Left lung (tissue), 10 donors: ENCODE data around the gene FCER2. TPM values are rescaled to one million over a fixed set of nuclear protein-coding genes. Genes with fewer than 3 reads are reported as not detected.

Source experiments
- ATAC-seq: fragments of 200-7000 bp; cut with Tn5 transposase; one replicate; pipeline ENCODE4 v1.9.1; 2020; ENCODE audit warnings: moderate library complexity
- DNase-seq, 4 donors: peaks; one replicate each; pipeline ENCODE4 v3.0.0-alpha.2; 2013 to 2020
- H3K27ac ChIP-seq, 2 donors: fragments of 200-600 bp; sonication (generic) in 1 of 2; one replicate each; pipeline versions ENCODE4 v1.5.0 to v1.8.0; 2020 to 2021
- H3K27me3 ChIP-seq, 2 donors: fragments of 200-600 bp; sonication (generic) in 1 of 2; one replicate each; pipeline versions ENCODE4 v1.5.0 to v1.8.0; 2020 to 2021
- H3K36me3 ChIP-seq, 2 donors: fragments of 200-600 bp; sonication (generic) in 1 of 2; one replicate each; pipeline versions ENCODE4 v1.5.0 to v1.8.0; 2020 to 2021
- H3K4me1 ChIP-seq, 2 donors: fragments of 200-600 bp; one replicate each; pipeline ENCODE4 v1.8.0; 2021
- H3K4me3 ChIP-seq, 2 donors: fragments of 200-600 bp; sonication (generic) in 1 of 2; one replicate each; pipeline versions ENCODE4 v1.5.0 to v1.8.0; 2020 to 2021; ENCODE audit warnings: mild to moderate bottlenecking in 1 of 2
- H3K9me3 ChIP-seq, 2 donors: fragments of 200-600 bp; sonication (generic) in 1 of 2; one replicate each; pipeline versions ENCODE4 v1.5.0 to v1.8.0; 2020 to 2021
- CTCF ChIP-seq, 2 donors: fragments of 200-600 bp; sonication (generic) in 1 of 2; IDR thresholded peaks; one replicate each; pipeline versions ENCODE4 v1.5.0 to v1.8.0; 2021; ENCODE audit warnings: antibody characterized with exemption in 2 of 2
- intact Hi-C, 2 donors: fragments of 100-400 bp; cut with DNase I; formaldehyde crosslinking; loops; one replicate each; pipeline versions ENCODE4 v1.11.2 to v1.14.2; 2022
- polyA plus RNA-seq, 6 donors: library from polyadenylated mRNA; unstranded; fragments of 120-200 nt; gene quantifications; one replicate each; pipeline ENCODE4 v1.2.1, GENCODE V29; 2013; ENCODE audit not compliant: insufficient read length in 6 of 6
- total RNA-seq, 2 donors: library from RNA; stranded (reverse); fragmentation: NEBNext Ultra II Directional; extraction: Animal tissue kit (Norgen Biotek cat#: 25700); gene quantifications; one replicate each; pipeline ENCODE4 v1.2.1, GENCODE V29; 2021
- donor health status: DM: no; HTN: yes; CAD: no.
- donor health status: DM: no; HTN: no; CAD: no.

FCER2 gene
- total and polyA plus RNA-seq, 8 donors, result 0.27 to 0.73 (median 0.54) TPM

DNA sequence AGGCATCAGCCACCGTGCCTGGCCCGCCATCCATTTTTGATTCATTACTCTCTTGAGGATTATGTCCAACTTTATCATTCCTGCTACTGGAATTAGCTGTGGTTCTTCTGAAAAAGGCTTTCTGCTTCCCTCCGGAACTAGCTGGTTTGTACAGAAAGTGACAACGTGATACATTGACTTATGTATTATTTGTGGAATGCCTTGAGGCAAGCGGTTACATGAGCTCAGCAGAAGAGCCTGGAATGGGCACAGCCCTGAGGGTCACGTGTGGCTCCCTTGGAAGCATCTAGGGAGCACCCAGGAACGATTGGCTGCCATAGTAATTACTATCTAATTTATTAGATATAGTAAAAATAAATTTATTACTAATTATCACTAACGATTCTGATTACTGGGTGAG lies 47.5 kb downstream of the FCER2 start:
- intact Hi-C loops, result no loop called here
- H3K27ac ChIP-seq, result peak overlapping the region in 1 of 2 donors; percentile 97
- no peaks in the 10 kb centered on the region for H3K27me3 ChIP-seq
- H3K4me1 ChIP-seq, result peaks cover 4 to 78% of the 10 kb centered on the region in 2 donors
- H3K36me3 ChIP-seq, result no peaks in the 10 kb centered on the region
- DNase-seq, result no peak
- no peak for ATAC-seq
- no peak for TF ChIP-seq CTCF (IDR thresholded peaks at IDR 0.05)
- H3K9me3 ChIP-seq, result no peaks in the 10 kb centered on the region
- no peak overlapping the region for H3K4me3 ChIP-seq

DNA sequence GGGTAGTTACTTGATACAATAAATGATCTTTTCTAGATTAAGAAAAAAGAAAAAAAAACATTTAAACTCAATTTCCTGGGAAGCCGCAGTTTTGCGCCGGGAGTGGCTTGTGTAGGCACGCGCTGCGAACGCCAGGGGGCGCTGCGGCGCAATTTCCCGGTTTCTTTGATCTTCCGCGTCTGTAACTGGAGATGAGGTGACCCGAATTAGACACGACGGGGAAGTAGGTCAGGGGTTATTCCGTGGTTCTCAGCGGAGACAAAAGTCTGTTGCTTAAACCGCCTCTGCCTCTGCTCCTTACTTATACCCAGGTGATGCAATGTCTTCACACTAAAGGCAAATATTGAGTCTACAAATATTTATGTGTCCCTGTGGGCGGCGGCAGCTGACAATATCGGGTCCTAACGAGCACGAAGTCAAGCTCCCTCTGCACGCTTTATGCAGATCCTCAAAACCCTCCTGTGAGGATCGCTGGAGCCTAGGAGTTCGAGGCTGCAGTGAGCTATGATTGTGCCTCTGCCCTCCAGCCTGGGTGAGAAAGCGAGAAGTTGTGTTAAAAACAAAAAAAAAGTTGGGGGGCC lies 49.8 kb downstream of the FCER2 start:
- Histone ChIP-seq H3K36me3 (peaks cover 0 to 13% of the 10 kb centered on the region in 2 donors), H3K4me1 (peaks cover 4 to 62% of the 10 kb centered on the region in 2 donors), H3K27me3 (no peaks in the 10 kb centered on the region), H3K4me3 (peak overlapping the region in 1 of 2 donors; percentile 17), H3K27ac (peak overlapping the region; percentile 51 to 97), H3K9me3 (no peaks in the 10 kb centered on the region)
- peak; percentile 88 for ATAC-seq
- intact Hi-C loops, result no loop called here
- peak; percentile 97 to 99 for TF ChIP-seq CTCF (IDR thresholded peaks at IDR 0.05)
- DNase-seq, result peak; percentile 75 to 97 (median 89)

- H3K27me3 ChIP-seq, result peaks cover 0 to 6% of the 10 kb centered on the region in 2 donors
- no peak overlapping the region for H3K4me3 ChIP-seq
- no peak for ATAC-seq
- TF ChIP-seq CTCF (IDR thresholded peaks at IDR 0.05), result no peak
- peaks cover 4 to 63% of the 10 kb centered on the region in 2 donors for H3K4me1 ChIP-seq
- DNase-seq, result no peak
- H3K36me3 ChIP-seq, result peaks cover 0 to 29% of the 10 kb centered on the region in 2 donors
- intact Hi-C loops, result no loop called here
- H3K27ac ChIP-seq, result no peak overlapping the region
- H3K9me3 ChIP-seq, result no peaks in the 10 kb centered on the region
Observed at GRCh38 chr19:7650148-7650547, 51.8 kb downstream of the FCER2 start.

- H3K27me3 ChIP-seq, result peaks cover 0 to 6% of the 10 kb centered on the region in 2 donors
- no peak overlapping the region for H3K27ac ChIP-seq
- intact Hi-C loops, result no loop called here
- peaks cover 4 to 58% of the 10 kb centered on the region in 2 donors for H3K4me1 ChIP-seq
- DNase-seq, result no peak
- no peaks in the 10 kb centered on the region for H3K9me3 ChIP-seq
- peaks cover 0 to 39% of the 10 kb centered on the region in 2 donors for H3K36me3 ChIP-seq
- no peak overlapping the region for H3K4me3 ChIP-seq
- no peak for ATAC-seq
- TF ChIP-seq CTCF (IDR thresholded peaks at IDR 0.05), result no peak
Observed at GRCh38 chr19:7648265-7649014, 53.5 kb downstream of the FCER2 start.

DNA sequence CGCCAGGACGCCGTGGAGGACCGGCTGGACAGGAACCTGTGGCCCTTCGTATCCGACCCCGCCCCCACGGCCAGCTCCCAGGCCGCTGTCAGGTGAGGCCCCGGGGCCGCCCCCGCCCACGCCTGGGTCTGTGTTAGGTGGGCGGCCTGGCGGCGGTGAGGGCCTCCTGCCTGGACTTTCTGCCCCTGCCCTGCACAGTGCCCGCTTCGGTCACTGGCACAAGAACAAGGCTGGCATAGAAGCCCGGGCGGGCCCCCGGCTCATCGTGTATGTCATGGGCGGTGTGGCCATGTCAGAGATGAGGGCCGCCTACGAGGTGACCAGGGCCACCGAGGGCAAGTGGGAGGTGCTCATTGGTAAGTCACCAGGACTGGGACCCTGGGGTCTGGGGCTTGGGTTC lies 54.8 kb downstream of the FCER2 start:
- DNase-seq, result peak in 1 of 4 donors; percentile 76
- ATAC-seq, result no peak
- no peak for TF ChIP-seq CTCF (IDR thresholded peaks at IDR 0.05)
- Histone ChIP-seq H3K9me3 (no peaks in the 10 kb centered on the region), H3K4me3 (peak overlapping the region in 1 of 2 donors; percentile 41), H3K36me3 (peaks cover 0 to 47% of the 10 kb centered on the region in 2 donors), H3K4me1 (peaks cover 0 to 45% of the 10 kb centered on the region in 2 donors), H3K27me3 (peaks cover 0 to 6% of the 10 kb centered on the region in 2 donors), H3K27ac (peak overlapping the region in 1 of 2 donors; percentile 83)
- intact Hi-C loops, result no loop called here
